GM06990 (cell line): ENCODE measurements around the gene DENND2A.

ENCODE experiments used
- DNase-seq: peaks from one replicate; pipeline ENCODE4 v3.0.0-alpha.2; 2011; ENCODE audit not compliant: insufficient read length; ENCODE audit errors: extremely low read depth
- H3K27me3 ChIP-seq: replicated peaks from 2 replicates; pipeline ENCODE4 v1.6.0; 2011; ENCODE audit warnings: low read length; ENCODE audit not compliant: control insufficient read depth, insufficient read depth
- H3K36me3 ChIP-seq: 2 replicates; pipeline ENCODE4 v1.5.1; 2011; ENCODE audit warnings: low read length; ENCODE audit not compliant: control insufficient read depth, insufficient read depth
- H3K4me3 ChIP-seq: replicated peaks from 2 replicates; pipeline ENCODE4 v1.5.1; 2011; ENCODE audit warnings: low read depth, mild to moderate bottlenecking, control low read depth, low read length
- CTCF ChIP-seq: IDR thresholded peaks from 2 replicates; pipeline ENCODE4 v1.5.1; 2011; ENCODE audit warnings: low read length, control low read depth, mild to moderate bottlenecking, inconsistent platforms; ENCODE audit not compliant: insufficient read depth, poor library complexity, severe bottlenecking

Gene DENND2A

GRCh38 chr7:140521421-140521820, 119.2 kb downstream of the DENND2A start:
- Histone ChIP-seq H3K36me3 (no peaks in the 10 kb centered on the region), H3K27me3 (no peaks in the 10 kb centered on the region; the same call in 1 of the 2 replicates), H3K4me3 (no peak overlapping the region)
- no peak for TF ChIP-seq CTCF
- DNase-seq: no peak

- H3K36me3 ChIP-seq: no peaks in the 10 kb centered on the region
- no peak for DNase-seq
- no peak overlapping the region for H3K4me3 ChIP-seq
- no peak for TF ChIP-seq CTCF
- no peaks in the 10 kb centered on the region; the same call in 1 of the 2 replicates for H3K27me3 ChIP-seq
Observed at GRCh38 chr7:140519007-140519399, 121.6 kb downstream of the DENND2A start.

- Histone ChIP-seq H3K4me3 (no peak overlapping the region), H3K36me3 (no peaks in the 10 kb centered on the region), H3K27me3 (no peaks in the 10 kb centered on the region; the same call in 1 of the 2 replicates)
- DNase-seq: no peak
- TF ChIP-seq CTCF: no peak
Observed at GRCh38 chr7:140518370-140519006, 122.1 kb downstream of the DENND2A start.

GRCh38 chr7:140517546-140518369, 122.9 kb downstream of the DENND2A start:
- H3K27me3 ChIP-seq: no peaks in the 10 kb centered on the region; the same call in 1 of the 2 replicates
- no peak overlapping the region for H3K4me3 ChIP-seq
- no peaks in the 10 kb centered on the region for H3K36me3 ChIP-seq
- TF ChIP-seq CTCF: peak; percentile 75
- DNase-seq: peak; percentile 35

GRCh38 chr7:140512317-140513000, 128.2 kb downstream of the DENND2A start:
- DNase-seq: no peak
- H3K4me3 ChIP-seq: no peak overlapping the region
- H3K27me3 ChIP-seq: no peaks in the 10 kb centered on the region
- no peak for TF ChIP-seq CTCF
- H3K36me3 ChIP-seq: no peaks in the 10 kb centered on the region
